ENCODE data around the gene TRIM31. TPM values are rescaled to one million over a fixed set of nuclear protein-coding genes. Genes with fewer than 3 reads are reported as not detected.

TRIM31 gene
- total and polyA plus RNA-seq, 12 donors, result 0.13 to 0.80 (median 0.19) TPM; not detected in 8

- H3K4me1 ChIP-seq (replicated peaks in 1 of 2), result peaks cover 12 to 38% of the 10 kb centered on the region in 2 donors
- WGBS, 4 donors, result 0 to 1% (median 0%) methylated on average over 5 to 48 of the region's 48 CpGs
- intact Hi-C loops (cut with DNase I), result no loop called here
- H3K9me3 ChIP-seq (replicated peaks in 1 of 3), result no peaks in the 10 kb centered on the region
- peaks cover 0 to 10% of the 10 kb centered on the region in 2 donors for H3K36me3 ChIP-seq (replicated peaks in 1 of 2)
- H3K27me3 ChIP-seq, result no peaks in the 10 kb centered on the region
- peak within 1 kb of the TSS; percentile 18 to 97 (median 90) for H3K4me3 ChIP-seq
- peak; percentile 93 to 97 (median 95) for DNase-seq
- peak in 2 of 6 experiments; percentile 4 to 10 for TF ChIP-seq CTCF (IDR thresholded peaks at IDR 0.05)
- TF ChIP-seq POLR2A (IDR thresholded peaks at IDR 0.05), result peak; percentile 84 to 93
- peak within 1 kb of the TSS; percentile 79 to 92 (median 90) for H3K27ac ChIP-seq
Measured at GRCh38 chr6:30061092-30061857, 51.6 kb downstream of the TRIM31 start, which contains the start of gene POLR1H. Gene POLR1H (plus strand): TSS chr6:30061265. CDS start chr6:30061525, 260 bp downstream.

GRCh38 chr6:30060606-30061091 lies 52.2 kb downstream of the TRIM31 start:
- intact Hi-C loops (cut with DNase I), result no loop called here
- 0 to 1% (median 0%) methylated on average over 23 to 24 of the region's 24 CpGs for WGBS, 4 donors
- TF ChIP-seq CTCF (IDR thresholded peaks at IDR 0.05) (no peak), POLR2A (IDR thresholded peaks at IDR 0.05) (no peak)
- Histone ChIP-seq H3K27ac (peak overlapping the region; percentile 79 to 92 (median 90)), H3K4me3 (peak overlapping the region; percentile 18 to 97 (median 90)), H3K36me3 (replicated peaks in 1 of 2) (peaks cover 0 to 14% of the 10 kb centered on the region in 2 donors), H3K4me1 (replicated peaks in 1 of 2) (peaks cover 8 to 32% of the 10 kb centered on the region in 2 donors), H3K27me3 (no peaks in the 10 kb centered on the region), H3K9me3 (replicated peaks in 1 of 3) (no peaks in the 10 kb centered on the region)
- peak in 6 of 7 donors; percentile 46 to 63 (median 52) for DNase-seq

DNA sequence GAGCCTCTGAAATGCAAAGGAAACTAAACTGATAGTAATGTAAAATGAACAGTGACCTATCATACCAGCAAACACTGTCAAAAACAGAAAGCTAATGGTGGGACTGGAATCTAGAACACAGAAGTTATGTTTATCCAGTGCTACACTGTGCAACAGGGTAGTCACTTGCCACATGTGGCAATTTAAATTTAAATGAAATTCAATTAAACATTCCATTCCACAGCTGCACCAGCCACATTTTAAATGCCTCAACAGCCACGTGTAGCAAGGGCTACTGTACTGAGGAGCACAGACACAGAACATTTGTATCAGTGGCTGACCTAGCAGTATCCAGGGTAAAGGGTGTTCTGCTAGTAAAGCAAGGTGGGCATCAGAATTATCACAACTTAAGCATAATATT lies 57.4 kb downstream of the TRIM31 start:
- WGBS, 4 donors, result 66 to 86% (median 71%) methylated on average over 1 of the region's 1 CpG
- no peaks in the 10 kb centered on the region for H3K9me3 ChIP-seq (replicated peaks in 1 of 3)
- H3K4me1 ChIP-seq (replicated peaks in 1 of 2), result peaks cover 8 to 9% of the 10 kb centered on the region in 2 donors
- H3K36me3 ChIP-seq (replicated peaks in 1 of 2), result peaks cover 0 to 14% of the 10 kb centered on the region in 2 donors
- DNase-seq, result no peak
- intact Hi-C loops (cut with DNase I), result no loop called here
- H3K27me3 ChIP-seq, result no peaks in the 10 kb centered on the region
- H3K27ac ChIP-seq, result no peak overlapping the region
- no peak for TF ChIP-seq CTCF (IDR thresholded peaks at IDR 0.05)
- TF ChIP-seq POLR2A (IDR thresholded peaks at IDR 0.05), result no peak
- no peak overlapping the region for H3K4me3 ChIP-seq

DNA sequence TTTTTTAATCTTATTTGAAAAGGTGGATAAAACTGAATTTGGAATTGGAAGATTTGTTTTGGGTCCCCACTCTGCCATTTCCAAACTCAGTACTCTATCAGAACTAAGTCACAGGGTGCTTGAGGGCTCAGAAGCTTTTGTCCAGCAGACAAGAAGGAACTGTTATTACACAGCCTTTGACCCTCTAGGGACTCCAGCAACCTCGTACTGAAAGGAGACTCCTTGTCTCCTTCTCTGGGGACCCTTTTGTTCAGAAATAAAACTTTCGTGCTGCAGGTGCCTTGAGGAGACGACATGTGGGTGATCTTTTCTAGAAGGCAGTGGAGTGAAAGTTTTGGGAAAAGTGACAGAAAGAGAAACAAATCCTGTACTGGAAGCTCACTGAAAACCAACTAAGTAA lies 59.2 kb downstream of the TRIM31 start:
- no peaks in the 10 kb centered on the region for H3K27me3 ChIP-seq
- no peak for DNase-seq
- peaks cover 0 to 14% of the 10 kb centered on the region in 2 donors for H3K36me3 ChIP-seq (replicated peaks in 1 of 2)
- no peak overlapping the region for H3K4me3 ChIP-seq
- H3K27ac ChIP-seq, result no peak overlapping the region
- 82 to 94% (median 87%) methylated on average over 3 of the region's 3 CpGs for WGBS, 4 donors
- no peaks in the 10 kb centered on the region for H3K9me3 ChIP-seq (replicated peaks in 1 of 3)
- H3K4me1 ChIP-seq (replicated peaks in 1 of 2), result no peaks in the 10 kb centered on the region
- TF ChIP-seq CTCF (IDR thresholded peaks at IDR 0.05) (no peak), POLR2A (IDR thresholded peaks at IDR 0.05) (no peak)
- intact Hi-C loops (cut with DNase I), result no loop called here

Small RNAs within 50 kb of the gene (small RNA-seq; reads per million reads assigned to genes)
- 0 reads per million in 2 donors for gene RF00554
- 0 reads per million in 2 donors for gene RF02219
- 0 reads per million in 2 donors for gene RF02220

Other genes with a start within 250 kb of the TRIM31 start
- 1,000 to 10,000 TPM in 7 of 9 donors, 100 to 1,000 TPM in 2; 338 to 2,952 (median 1,253) TPM for gene HLA-A, start 170.6 kb downstream of the TRIM31 start, total RNA-seq
- 1,000 to 10,000 TPM in 2 of 3 donors, 100 to 1,000 TPM in 1; 341 to 1,363 (median 1,237) TPM for gene HLA-A, start 170.6 kb downstream of the TRIM31 start, polyA plus RNA-seq
- gene POLR1H, start 51.8 kb downstream of the TRIM31 start, total RNA-seq, result 10 to 100 TPM in 8 of 9 donors, 1 to 10 TPM in 1; 6.8 to 75.1 (median 32.7) TPM
- gene POLR1H, start 51.8 kb downstream of the TRIM31 start, polyA plus RNA-seq, result 10 to 100 TPM; 24.7 to 53.8 (median 29.2) TPM
- gene PPP1R11, start 45.9 kb downstream of the TRIM31 start, total RNA-seq, result 10 to 100 TPM; 31.2 to 70.7 (median 50.7) TPM
- 10 to 100 TPM; 34.7 to 97.7 (median 43.4) TPM for gene PPP1R11, start 45.9 kb downstream of the TRIM31 start, polyA plus RNA-seq
- gene RNF39, start 37.3 kb downstream of the TRIM31 start, total RNA-seq, result 1 to 10 TPM in 3 of 9 donors, under 1 TPM in 3, not detected in 3; 0.11 to 1.7 (median 0.96) TPM
- gene RNF39, start 37.3 kb downstream of the TRIM31 start, polyA plus RNA-seq, result under 1 TPM; 0.17 to 0.51 (median 0.48) TPM
- under 1 TPM in 1 of 9 donors, not detected in 8; 0.11 TPM for gene TRIM40, start 23.1 kb upstream of the TRIM31 start, total RNA-seq
- gene TRIM40, start 23.1 kb upstream of the TRIM31 start, polyA plus RNA-seq, result under 1 TPM in 1 of 3 donors, not detected in 2; 0.16 TPM
- gene TRIM10, start 48.1 kb upstream of the TRIM31 start, total RNA-seq, result under 1 TPM in 1 of 9 donors, not detected in 8; 0.67 TPM
- gene TRIM10, start 48.1 kb upstream of the TRIM31 start, polyA plus RNA-seq, result not detected
- gene TRIM15, start 50.5 kb upstream of the TRIM31 start, total RNA-seq, result not detected
- gene TRIM15, start 50.5 kb upstream of the TRIM31 start, polyA plus RNA-seq, result not detected
- gene TRIM26, start 100.3 kb upstream of the TRIM31 start, total RNA-seq, result 10 to 100 TPM; 18.4 to 49.6 (median 40.5) TPM
- gene TRIM26, start 100.3 kb upstream of the TRIM31 start, polyA plus RNA-seq, result 10 to 100 TPM; 25.8 to 37.3 (median 34.8) TPM
- gene TRIM39, start 213.8 kb upstream of the TRIM31 start, total RNA-seq, result 10 to 100 TPM in 7 of 9 donors, 1 to 10 TPM in 2; 8.1 to 24.3 (median 14.1) TPM
- 10 to 100 TPM; 12.1 to 17.0 (median 14.6) TPM for gene TRIM39, start 213.8 kb upstream of the TRIM31 start, polyA plus RNA-seq
- 100 to 1,000 TPM in 2 of 9 donors, 10 to 100 TPM in 7; 32.1 to 110 (median 54.9) TPM for gene RPP21, start 232.1 kb upstream of the TRIM31 start, total RNA-seq
- gene RPP21, start 232.1 kb upstream of the TRIM31 start, polyA plus RNA-seq, result 100 to 1,000 TPM in 2 of 3 donors, 10 to 100 TPM in 1; 24.2 to 223 (median 210) TPM

Measured in adrenal gland (tissue), 12 donors.